OCI-LY7 (cell line): ENCODE results near the gene SRRM4. TPM values are rescaled to one million over a fixed set of nuclear protein-coding genes. Genes with fewer than 3 reads are reported as not detected.
"Not testable (repeated sequence)": the region's sequence is repeated elsewhere in the genome, so short reads cannot be mapped to it uniquely, and the experiment has no call there.

Experiments
- BruUV-seq: library from RNA; stranded (reverse); fragments of 400-500 nt; replicated peaks from 2 replicates; lab custom pipeline; 2021; lab: Mats Ljungman, UMichigan
- CTCF ChIA-PET: fragments of 300-600 bp; sonication (Branson Sonifier 250); formaldehyde crosslinking; loops from one replicate; lab custom pipeline; 2022; ENCODE audit warnings: antibody characterized with exemption; ENCODE audit not compliant: unreplicated experiment; lab: Charles Lee
- POLR2A ChIA-PET: fragments of 300-600 bp; sonication (Branson Sonifier 250); formaldehyde crosslinking; loops from one replicate; lab custom pipeline; 2022; ENCODE audit warnings: antibody characterized with exemption; lab: Charles Lee
- DNase-seq: peaks from one replicate; pipeline ENCODE4 v3.0.0-alpha.2; 2015; ENCODE audit warnings: low spot score
- H2AFZ ChIP-seq: fragments of 200-600 bp; sonication (generic), shearing (Covaris generic); 2 replicates; pipeline ENCODE4 v1.6.1; 2014; ENCODE audit warnings: mild to moderate bottlenecking, antibody characterized with exemption, low read length, moderate library complexity
- H3K27ac ChIP-seq: fragments of 200-600 bp; sonication (generic); 2 replicates; pipeline ENCODE4 v1.5.1; 2014; ENCODE audit warnings: mixed run types, low read depth, mild to moderate bottlenecking, moderate library complexity, low read length, inconsistent platforms; ENCODE audit not compliant: poor library complexity, severe bottlenecking
- H3K36me3 ChIP-seq: fragments of 200-600 bp; sonication (generic); 2 replicates; pipeline ENCODE4 v1.6.1; 2014; ENCODE audit warnings: mild to moderate bottlenecking, antibody characterized with exemption, low read length, moderate library complexity, mixed read lengths; ENCODE audit not compliant: insufficient read depth
- H3K4me1 ChIP-seq: fragments of 200-600 bp; sonication (generic); 2 replicates; pipeline ENCODE4 v1.5.1; 2014; ENCODE audit warnings: mild to moderate bottlenecking, low read length; ENCODE audit not compliant: insufficient read depth, poor library complexity, severe bottlenecking
- H3K4me2 ChIP-seq: fragments of 200-600 bp; sonication (generic); 2 replicates; pipeline ENCODE4 v1.6.1; 2014; ENCODE audit warnings: mild to moderate bottlenecking, low read length
- H3K4me3 ChIP-seq: fragments of 200-600 bp; sonication (generic); 2 replicates; pipeline ENCODE4 v1.5.1; 2014; ENCODE audit warnings: mild to moderate bottlenecking, low read depth, low read length; ENCODE audit not compliant: poor library complexity, severe bottlenecking
- H3K79me2 ChIP-seq: fragments of 200-600 bp; sonication (generic); 2 replicates; pipeline ENCODE4 v1.6.1; 2016; ENCODE audit warnings: low read depth, mild to moderate bottlenecking, low read length, moderate library complexity, mixed read lengths; ENCODE audit not compliant: insufficient read depth
- H3K9me2 ChIP-seq: fragments of 200-600 bp; sonication (generic); 2 replicates; pipeline ENCODE4 v1.6.1; 2016; ENCODE audit warnings: mild to moderate bottlenecking, low read length, mixed read lengths; ENCODE audit not compliant: insufficient read depth
- H3K9me3 ChIP-seq: fragments of 200-600 bp; sonication (generic); 2 replicates; pipeline ENCODE4 v1.6.1; 2014; ENCODE audit warnings: mild to moderate bottlenecking, mixed run types, low read length, mixed read lengths
- H4K20me1 ChIP-seq: fragments of 200-600 bp; sonication (generic); 2 replicates; pipeline ENCODE4 v1.6.1; 2014; ENCODE audit warnings: mild to moderate bottlenecking, antibody characterized with exemption, low read length, moderate library complexity, mixed read lengths; ENCODE audit not compliant: insufficient read depth
- EZH2phosphoT487 ChIP-seq: fragments of 200-600 bp; sonication (generic); IDR thresholded peaks from 2 replicates; pipeline ENCODE4 v1.6.1; 2018; ENCODE audit warnings: low read depth, borderline replicate concordance, mild to moderate bottlenecking, mixed run types, antibody characterized with exemption, low read length, moderate library complexity, mixed read lengths
- intact Hi-C: fragments of 100-400 bp; cut with micrococcal nuclease; formaldehyde crosslinking; loops from one replicate; pipeline ENCODE4 v1.10.0; 2022; ENCODE audit not compliant: unreplicated experiment
- total RNA-seq, 2 experiments: library from RNA; depleted of rRNA in 1 of 2; stranded (reverse); fragments of >200 nt in 1 of 2; shearing (Covaris generic) in 1 of 2; gene quantifications; 2 replicates each; pipeline ENCODE4 v1.2.3, GENCODE V29; 2014 to 2022
- TF ChIP-seq, protein P1 (sequence below): fragments of 200-600 bp; sonication (generic); conservative IDR thresholded peaks from 2 replicates; pipeline ENCODE4 v1.5.1; 2014; ENCODE audit warnings: mild to moderate bottlenecking, antibody characterized with exemption, low read length, moderate library complexity, mixed read lengths

Gene SRRM4
- total RNA-seq, 2 experiments from 2014 or later, result not detected

DNA sequence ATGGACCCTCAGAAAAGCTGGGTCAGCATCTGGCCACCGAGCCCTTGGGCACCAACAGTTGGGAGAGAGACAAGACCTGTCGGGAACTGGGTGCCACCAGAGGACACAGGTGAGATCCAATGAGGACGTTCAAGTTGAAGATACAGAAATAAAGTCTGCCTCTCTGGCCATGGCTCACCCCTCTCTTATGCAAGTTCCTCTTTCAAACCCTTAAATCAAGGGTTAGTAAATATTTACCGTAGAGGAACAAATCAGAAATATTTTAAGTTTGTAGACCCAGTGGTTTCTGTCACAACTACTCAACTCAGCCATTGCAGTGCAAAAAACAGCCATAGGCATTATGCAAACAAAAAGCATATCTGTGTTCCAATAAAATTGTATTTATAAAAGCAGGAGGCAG is 120.9 kb downstream of the SRRM4 start:
- Histone ChIP-seq H3K9me3 (no peaks in the 10 kb centered on the region), H3K9me2 (no peaks in the 10 kb centered on the region), H3K4me3 (no peak overlapping the region), H3K4me1 (no peaks in the 10 kb centered on the region), H3K27ac (no peak overlapping the region), H3K4me2 (no peak overlapping the region), H3K79me2 (no peaks in the 10 kb centered on the region), H2AFZ (no peak overlapping the region), H3K36me3 (no peaks in the 10 kb centered on the region), H4K20me1 (no peaks in the 10 kb centered on the region)
- no TSS peak for BruUV-seq
- intact Hi-C loops, result no loop called here
- no peak for DNase-seq
- ChIA-PET POLR2A (interaction anchor here (0.6 kb wide), 1 partner anchor 387 kb away, joined by 3 read pairs; no protein-coding TSS in a partner anchor), CTCF (no interaction called here)
- TF ChIP-seq EZH2phosphoT487, result no peak
- TF ChIP-seq, protein P1, sequence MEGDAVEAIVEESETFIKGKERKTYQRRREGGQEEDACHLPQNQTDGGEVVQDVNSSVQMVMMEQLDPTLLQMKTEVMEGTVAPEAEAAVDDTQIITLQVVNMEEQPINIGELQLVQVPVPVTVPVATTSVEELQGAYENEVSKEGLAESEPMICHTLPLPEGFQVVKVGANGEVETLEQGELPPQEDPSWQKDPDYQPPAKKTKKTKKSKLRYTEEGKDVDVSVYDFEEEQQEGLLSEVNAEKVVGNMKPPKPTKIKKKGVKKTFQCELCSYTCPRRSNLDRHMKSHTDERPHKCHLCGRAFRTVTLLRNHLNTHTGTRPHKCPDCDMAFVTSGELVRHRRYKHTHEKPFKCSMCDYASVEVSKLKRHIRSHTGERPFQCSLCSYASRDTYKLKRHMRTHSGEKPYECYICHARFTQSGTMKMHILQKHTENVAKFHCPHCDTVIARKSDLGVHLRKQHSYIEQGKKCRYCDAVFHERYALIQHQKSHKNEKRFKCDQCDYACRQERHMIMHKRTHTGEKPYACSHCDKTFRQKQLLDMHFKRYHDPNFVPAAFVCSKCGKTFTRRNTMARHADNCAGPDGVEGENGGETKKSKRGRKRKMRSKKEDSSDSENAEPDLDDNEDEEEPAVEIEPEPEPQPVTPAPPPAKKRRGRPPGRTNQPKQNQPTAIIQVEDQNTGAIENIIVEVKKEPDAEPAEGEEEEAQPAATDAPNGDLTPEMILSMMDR, result no peak

DNA sequence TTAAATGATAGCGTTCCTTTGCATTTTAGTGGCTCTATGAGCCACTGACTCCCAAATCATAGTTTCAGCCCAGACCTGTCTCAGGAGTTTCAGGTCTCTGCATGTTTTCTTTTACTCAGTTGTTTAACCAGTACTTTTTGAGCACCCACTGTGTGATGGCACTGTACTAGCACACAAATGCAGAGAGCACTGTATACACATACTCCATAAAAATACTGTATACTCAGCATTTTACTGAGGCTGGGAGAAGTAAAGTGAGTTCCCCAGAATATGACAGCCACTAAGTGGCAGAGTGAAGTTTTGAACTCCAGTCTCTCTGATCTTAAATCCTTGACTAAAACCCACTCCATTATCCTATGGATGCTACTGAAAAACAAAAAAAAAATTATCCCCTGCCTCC is 121.4 kb downstream of the SRRM4 start:
- no peaks in the 10 kb centered on the region for H3K79me2 ChIP-seq
- TF ChIP-seq EZH2phosphoT487, result no peak
- TF ChIP-seq, protein P1, result no peak
- no peaks in the 10 kb centered on the region for H3K36me3 ChIP-seq
- no peaks in the 10 kb centered on the region for H4K20me1 ChIP-seq
- no peak overlapping the region for H3K4me3 ChIP-seq
- no peaks in the 10 kb centered on the region for H3K4me1 ChIP-seq
- CTCF ChIA-PET, result no interaction called here
- no peaks in the 10 kb centered on the region for H3K9me3 ChIP-seq
- intact Hi-C loops, result no loop called here
- no peak overlapping the region for H2AFZ ChIP-seq
- DNase-seq, result no peak
- no TSS peak for BruUV-seq
- POLR2A ChIA-PET, result no interaction called here
- no peak overlapping the region for H3K4me2 ChIP-seq
- H3K9me2 ChIP-seq, result no peaks in the 10 kb centered on the region
- no peak overlapping the region for H3K27ac ChIP-seq

DNA sequence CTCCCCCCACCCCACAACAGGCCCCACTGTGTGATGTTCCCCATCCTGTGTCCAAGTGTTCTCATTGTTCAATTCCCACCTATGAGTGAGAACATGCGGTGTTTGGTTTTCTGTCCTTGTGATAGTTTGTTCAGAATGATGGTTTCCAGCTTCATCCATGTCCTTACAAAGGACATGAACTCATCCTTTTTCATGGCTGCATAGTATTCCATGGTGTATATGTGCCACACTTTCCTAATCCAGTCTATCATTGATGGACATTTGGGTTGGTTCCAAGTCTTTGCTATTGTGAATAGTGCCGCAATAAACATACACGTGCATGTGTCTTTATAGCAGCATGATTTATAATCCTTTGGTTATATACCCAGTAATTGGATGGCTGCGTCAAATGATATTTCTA is 123.6 kb downstream of the SRRM4 start:
- intact Hi-C loops, H3K9me2 ChIP-seq, H2AFZ ChIP-seq, CTCF ChIA-PET, POLR2A ChIA-PET, BruUV-seq, H3K4me1 ChIP-seq, H3K36me3 ChIP-seq, H3K4me3 ChIP-seq, DNase-seq, H4K20me1 ChIP-seq, H3K9me3 ChIP-seq, H3K79me2 ChIP-seq, H3K27ac ChIP-seq, H3K4me2 ChIP-seq: not testable (repeated sequence)
